Kidney (tissue), 14 donors: ENCODE measurements around the gene PRKAG2. TPM values are rescaled to one million over a fixed set of nuclear protein-coding genes. Genes with fewer than 3 reads are reported as not detected.

Experiments used
- DNase-seq, 5 donors: peaks; one replicate each; pipeline ENCODE4 v3.0.0-alpha.2; 2013 to 2020
- FAIRE-seq: peaks from 2 replicates; lab custom pipeline; 2012; peaks lifted over from hg19 to GRCh38; lab: Jason Lieb, UNC
- H3K27ac ChIP-seq, 2 donors: one replicate each; pipeline ENCODE4 v1.7.0; 2013; ENCODE audit warnings: low read depth in 2 of 2, low read length in 2 of 2, inconsistent platforms in 1 of 2
- H3K27me3 ChIP-seq: one replicate; pipeline ENCODE4 v1.7.1; 2013; ENCODE audit warnings: low read length, inconsistent platforms; ENCODE audit not compliant: control insufficient read depth, insufficient read depth
- H3K36me3 ChIP-seq, 3 donors: one replicate each; pipeline versions ENCODE4 v1.7.0 to v1.7.1; 2013; ENCODE audit warnings: low read length in 3 of 3, control low read depth in 1 of 3, inconsistent platforms in 1 of 3; ENCODE audit not compliant: insufficient read depth in 3 of 3, control insufficient read depth in 2 of 3
- H3K4me1 ChIP-seq, 3 donors: one replicate each; pipeline versions ENCODE4 v1.7.0 to v1.7.1; 2013; ENCODE audit warnings: low read length in 3 of 3, inconsistent platforms in 1 of 3, low read depth in 1 of 3; ENCODE audit not compliant: control insufficient read depth in 2 of 3, insufficient read depth in 2 of 3
- H3K4me3 ChIP-seq, 3 donors: one replicate each; pipeline versions ENCODE4 v1.7.0 to v1.8.1; 2013; ENCODE audit warnings: low read length in 3 of 3, control low read depth in 1 of 3, inconsistent platforms in 1 of 3
- H3K9ac ChIP-seq, 3 donors: one replicate each; pipeline versions ENCODE4 v1.7.0 to v1.7.1; 2013; ENCODE audit warnings: low read length in 3 of 3, control low read depth in 1 of 3, inconsistent platforms in 1 of 3
- H3K9me3 ChIP-seq, 3 donors: one replicate each; pipeline versions ENCODE4 v1.7.0 to v1.7.1; 2013; ENCODE audit warnings: low read length in 3 of 3, control low read depth in 1 of 3, inconsistent platforms in 1 of 3; ENCODE audit not compliant: control insufficient read depth in 2 of 3, insufficient read depth in 1 of 3
- intact Hi-C: fragments of 100-400 bp; cut with DNase I; formaldehyde crosslinking; loops from one replicate; pipeline ENCODE4 v1.11.1; 2022
- polyA plus RNA-seq: library from polyadenylated mRNA; stranded (reverse); fragments of 350-450 nt; fragmentation: Illumina TruSeq; extraction: RNeasy Lipid Tissue Mini Kit (QIAGEN cat#74804); gene quantifications from one replicate; pipeline ENCODE4 v1.2.3, GENCODE V29; 2014; ENCODE audit warnings: low read depth, low replicate concordance; ENCODE audit not compliant: insufficient read depth
- total RNA-seq: library from RNA; stranded (reverse); fragmentation: NEBNext Ultra II Directional; extraction: Animal tissue kit (Norgen Biotek cat#: 25700); gene quantifications from one replicate; pipeline ENCODE4 v1.2.1, GENCODE V29; 2021
- TF ChIP-seq, protein P1 (sequence below): IDR thresholded peaks from 3 replicates; pipeline ENCODE4 v1.5.1; 2012; ENCODE audit warnings: mild to moderate bottlenecking, moderate library complexity, borderline replicate concordance; ENCODE audit not compliant: insufficient read depth; ENCODE audit errors: extremely low read depth
- donor health status: control.
- donor health status: control.
- donor health status: control.
- donor health status: control.
- donor health status: control.
- donor health status: DM: yes; HTN: yes; CAD: no.
- donor health status: Normal renal cell carcinoma (clear cell type).

Gene PRKAG2
- total and polyA plus RNA-seq, 2 donors from 2014 or later, result 40.7 to 40.9 TPM

DNA sequence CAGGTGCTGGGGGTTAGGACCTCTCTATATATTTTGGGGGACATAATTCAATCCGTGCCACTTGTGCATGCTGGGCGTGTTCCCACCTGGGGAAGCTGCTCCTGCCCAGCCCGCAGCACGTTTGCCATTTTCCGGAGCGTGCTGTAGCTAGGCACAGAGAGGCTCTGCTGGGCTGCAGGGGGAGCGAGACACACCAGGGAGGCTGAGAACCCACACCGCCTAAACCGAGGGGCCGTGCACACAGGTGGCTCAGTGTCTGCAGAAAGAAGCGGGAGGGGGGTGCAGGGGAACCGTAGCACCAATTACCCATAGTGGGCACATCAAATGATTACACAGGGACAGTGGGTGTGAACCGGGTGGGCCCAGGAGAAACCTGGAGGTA is 27.0 kb downstream of the PRKAG2 start:
- Histone ChIP-seq H3K9ac (no peak overlapping the region), H3K4me1 (peaks cover 0 to 5% (median 0%) of the 10 kb centered on the region in 3 donors), H3K4me3 (no peak overlapping the region), H3K27ac (no peak overlapping the region), H3K27me3 (no peaks in the 10 kb centered on the region), H3K9me3 (no peaks in the 10 kb centered on the region), H3K36me3 (no peaks in the 10 kb centered on the region)
- TF ChIP-seq, protein P1, sequence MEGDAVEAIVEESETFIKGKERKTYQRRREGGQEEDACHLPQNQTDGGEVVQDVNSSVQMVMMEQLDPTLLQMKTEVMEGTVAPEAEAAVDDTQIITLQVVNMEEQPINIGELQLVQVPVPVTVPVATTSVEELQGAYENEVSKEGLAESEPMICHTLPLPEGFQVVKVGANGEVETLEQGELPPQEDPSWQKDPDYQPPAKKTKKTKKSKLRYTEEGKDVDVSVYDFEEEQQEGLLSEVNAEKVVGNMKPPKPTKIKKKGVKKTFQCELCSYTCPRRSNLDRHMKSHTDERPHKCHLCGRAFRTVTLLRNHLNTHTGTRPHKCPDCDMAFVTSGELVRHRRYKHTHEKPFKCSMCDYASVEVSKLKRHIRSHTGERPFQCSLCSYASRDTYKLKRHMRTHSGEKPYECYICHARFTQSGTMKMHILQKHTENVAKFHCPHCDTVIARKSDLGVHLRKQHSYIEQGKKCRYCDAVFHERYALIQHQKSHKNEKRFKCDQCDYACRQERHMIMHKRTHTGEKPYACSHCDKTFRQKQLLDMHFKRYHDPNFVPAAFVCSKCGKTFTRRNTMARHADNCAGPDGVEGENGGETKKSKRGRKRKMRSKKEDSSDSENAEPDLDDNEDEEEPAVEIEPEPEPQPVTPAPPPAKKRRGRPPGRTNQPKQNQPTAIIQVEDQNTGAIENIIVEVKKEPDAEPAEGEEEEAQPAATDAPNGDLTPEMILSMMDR, result no peak
- no peak for FAIRE-seq
- intact Hi-C loops, result no loop called here
- no peak for DNase-seq

DNA sequence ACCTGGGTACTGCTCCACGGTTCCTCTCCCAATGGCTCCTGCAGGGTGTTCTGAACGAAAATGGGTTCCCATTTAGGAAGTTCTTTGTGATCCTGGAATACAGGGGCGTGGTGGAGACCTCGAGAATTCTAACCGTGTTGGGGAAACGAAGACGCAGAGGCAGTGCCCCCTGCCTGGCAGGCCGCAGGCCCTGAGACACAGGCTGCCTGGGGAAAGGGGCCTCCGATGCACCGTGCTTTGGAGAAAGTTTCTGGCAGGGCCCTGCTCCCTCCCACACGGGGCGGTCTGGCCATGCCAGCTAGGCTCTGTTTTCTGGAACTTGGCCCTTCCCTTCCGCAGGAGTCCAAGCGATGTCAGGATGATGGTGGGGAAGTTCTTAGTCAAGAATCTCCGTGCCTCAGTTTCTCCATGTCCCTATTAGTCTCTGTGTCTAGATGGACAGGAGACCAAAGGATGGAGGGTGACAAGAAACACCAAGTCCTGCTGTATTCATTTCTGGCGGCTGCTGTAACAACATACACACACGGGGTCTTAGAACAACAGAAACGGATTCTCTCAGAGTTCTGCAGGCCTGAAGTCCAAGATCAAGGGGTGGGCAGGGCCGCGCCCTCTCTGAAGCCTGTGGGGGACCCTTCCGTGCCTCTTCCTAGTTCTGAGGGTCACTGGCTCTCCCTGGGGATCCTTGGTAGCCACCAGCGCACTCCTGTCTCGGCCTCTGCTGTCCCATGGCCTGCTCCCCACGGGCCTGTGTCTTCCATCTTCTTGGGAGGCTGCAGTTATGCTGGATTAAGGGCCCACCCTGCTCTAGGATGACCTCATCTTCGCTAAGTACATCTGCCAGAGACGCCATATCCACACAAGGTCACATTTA is 27.7 kb downstream of the PRKAG2 start:
- intact Hi-C loops, result no loop called here
- peaks cover 0 to 5% (median 0%) of the 10 kb centered on the region in 3 donors for H3K4me1 ChIP-seq
- TF ChIP-seq, protein P1, result no peak
- no peak overlapping the region for H3K4me3 ChIP-seq
- H3K27me3 ChIP-seq, result no peaks in the 10 kb centered on the region
- DNase-seq (no peak), FAIRE-seq (no peak)
- H3K9me3 ChIP-seq, result no peaks in the 10 kb centered on the region
- H3K36me3 ChIP-seq, result no peaks in the 10 kb centered on the region
- no peak overlapping the region for H3K27ac ChIP-seq
- H3K9ac ChIP-seq, result no peak overlapping the region

GRCh38 chr7:151847681-151848081 is 29.2 kb downstream of the PRKAG2 start:
- Histone ChIP-seq H3K4me1 (peaks cover 0 to 5% (median 0%) of the 10 kb centered on the region in 3 donors), H3K36me3 (no peaks in the 10 kb centered on the region), H3K9ac (no peak overlapping the region), H3K4me3 (no peak overlapping the region), H3K27me3 (no peaks in the 10 kb centered on the region), H3K9me3 (no peaks in the 10 kb centered on the region), H3K27ac (no peak overlapping the region)
- DNase-seq (peak in 1 of 5 donors; percentile 53), FAIRE-seq (no peak)
- intact Hi-C loops, result no loop called here
- TF ChIP-seq, protein P1, result no peak
